ENCODE data around the gene MYADML2.

MYADML2 gene

GRCh38 chr17:81935709-81936084, 11.3 kb downstream of the MYADML2 start:
- no peak for DNase-seq

- DNase-seq = no peak
Measured at GRCh38 chr17:81934850-81935708, 12.0 kb downstream of the MYADML2 start.

GRCh38 chr17:81934098-81934757, 12.8 kb downstream of the MYADML2 start:
- DNase-seq = no peak

- DNase-seq = no peak
Measured at GRCh38 chr17:81933178-81933699, 13.8 kb downstream of the MYADML2 start.

- DNase-seq = peak; percentile 90
Measured at GRCh38 chr17:81932333-81932983, 14.6 kb downstream of the MYADML2 start.

- DNase-seq = peak; percentile 40
Measured at GRCh38 chr17:81931557-81932332, 15.3 kb downstream of the MYADML2 start.

- DNase-seq = no peak
Measured at GRCh38 chr17:81931189-81931556, 15.9 kb downstream of the MYADML2 start.

- DNase-seq = no peak
Measured at GRCh38 chr17:81930142-81931125, 16.6 kb downstream of the MYADML2 start.

GRCh38 chr17:81929253-81930141, 17.5 kb downstream of the MYADML2 start:
- no peak for DNase-seq

GRCh38 chr17:81928544-81929252, 18.3 kb downstream of the MYADML2 start:
- no peak for DNase-seq

- DNase-seq = peak; percentile 96
Measured at GRCh38 chr17:81927653-81928543, 19.1 kb downstream of the MYADML2 start, which contains the start of gene MAFG. TSS of gene MAFG (minus strand) at chr17:81927735. CDS start at chr17:81923185, 4,550 bp downstream.

GRCh38 chr17:81927152-81927652, 19.8 kb downstream of the MYADML2 start:
- DNase-seq = no peak

- peak; percentile 88 for DNase-seq
Measured at GRCh38 chr17:81926451-81927151, 20.4 kb downstream of the MYADML2 start.

- DNase-seq = no peak
Measured at GRCh38 chr17:81925860-81926450, 21.1 kb downstream of the MYADML2 start.

GRCh38 chr17:81924557-81925532, 22.2 kb downstream of the MYADML2 start:
- peak; percentile 33 for DNase-seq
